ENCODE measurements around the gene FAM83C.

The FAM83C gene

DNA sequence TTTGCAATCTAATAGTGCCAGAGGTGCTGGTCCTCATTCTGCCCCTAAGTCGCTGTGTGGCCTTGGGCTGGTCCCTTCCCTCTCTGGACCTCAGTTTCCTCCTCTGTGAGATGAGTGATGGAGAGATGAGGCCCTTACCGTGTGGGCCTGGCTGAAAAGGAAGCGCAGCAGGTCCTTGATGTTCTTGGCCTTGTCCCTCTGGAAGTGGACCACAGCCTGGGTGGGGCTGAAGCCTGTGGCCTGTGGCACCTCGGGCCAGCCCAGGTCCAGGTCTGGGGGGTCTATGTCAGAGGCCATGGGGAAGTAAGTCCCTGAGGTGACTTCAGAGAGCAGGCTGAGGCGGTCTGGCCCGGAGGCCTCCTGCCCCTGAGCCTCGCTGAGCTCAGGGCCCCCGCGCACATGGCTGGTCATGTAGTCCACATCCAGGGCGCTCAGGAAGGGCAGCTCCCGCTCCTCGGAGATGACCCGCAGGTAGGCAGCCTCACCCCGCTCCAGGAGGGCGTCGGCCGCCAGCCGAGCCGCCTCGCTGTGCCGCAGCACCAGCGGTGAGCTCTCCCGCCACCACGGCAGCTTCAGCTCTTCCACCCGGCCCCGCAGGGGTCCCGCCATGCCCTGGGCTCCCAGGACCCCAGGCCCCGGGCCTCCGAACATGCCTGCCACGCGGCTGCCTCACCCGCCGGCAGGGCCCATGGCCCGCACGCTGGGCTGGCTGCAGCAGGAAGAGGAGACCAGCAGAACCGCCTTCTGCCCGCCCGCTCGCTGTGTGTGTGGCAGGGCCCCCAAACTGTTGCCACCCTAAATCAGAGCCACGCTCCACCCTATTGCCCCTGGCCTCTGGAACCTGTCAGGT is at the start of gene FAM83C:
Gene FAM83C, minus strand, starts transcription at position 772 of the 850 bp plus-strand sequence. Its CDS starts 121 bp downstream, at position 651.
- TF ChIP-seq, protein P1, sequence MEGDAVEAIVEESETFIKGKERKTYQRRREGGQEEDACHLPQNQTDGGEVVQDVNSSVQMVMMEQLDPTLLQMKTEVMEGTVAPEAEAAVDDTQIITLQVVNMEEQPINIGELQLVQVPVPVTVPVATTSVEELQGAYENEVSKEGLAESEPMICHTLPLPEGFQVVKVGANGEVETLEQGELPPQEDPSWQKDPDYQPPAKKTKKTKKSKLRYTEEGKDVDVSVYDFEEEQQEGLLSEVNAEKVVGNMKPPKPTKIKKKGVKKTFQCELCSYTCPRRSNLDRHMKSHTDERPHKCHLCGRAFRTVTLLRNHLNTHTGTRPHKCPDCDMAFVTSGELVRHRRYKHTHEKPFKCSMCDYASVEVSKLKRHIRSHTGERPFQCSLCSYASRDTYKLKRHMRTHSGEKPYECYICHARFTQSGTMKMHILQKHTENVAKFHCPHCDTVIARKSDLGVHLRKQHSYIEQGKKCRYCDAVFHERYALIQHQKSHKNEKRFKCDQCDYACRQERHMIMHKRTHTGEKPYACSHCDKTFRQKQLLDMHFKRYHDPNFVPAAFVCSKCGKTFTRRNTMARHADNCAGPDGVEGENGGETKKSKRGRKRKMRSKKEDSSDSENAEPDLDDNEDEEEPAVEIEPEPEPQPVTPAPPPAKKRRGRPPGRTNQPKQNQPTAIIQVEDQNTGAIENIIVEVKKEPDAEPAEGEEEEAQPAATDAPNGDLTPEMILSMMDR (IDR thresholded peaks at IDR 0.05), result no peak

DNA sequence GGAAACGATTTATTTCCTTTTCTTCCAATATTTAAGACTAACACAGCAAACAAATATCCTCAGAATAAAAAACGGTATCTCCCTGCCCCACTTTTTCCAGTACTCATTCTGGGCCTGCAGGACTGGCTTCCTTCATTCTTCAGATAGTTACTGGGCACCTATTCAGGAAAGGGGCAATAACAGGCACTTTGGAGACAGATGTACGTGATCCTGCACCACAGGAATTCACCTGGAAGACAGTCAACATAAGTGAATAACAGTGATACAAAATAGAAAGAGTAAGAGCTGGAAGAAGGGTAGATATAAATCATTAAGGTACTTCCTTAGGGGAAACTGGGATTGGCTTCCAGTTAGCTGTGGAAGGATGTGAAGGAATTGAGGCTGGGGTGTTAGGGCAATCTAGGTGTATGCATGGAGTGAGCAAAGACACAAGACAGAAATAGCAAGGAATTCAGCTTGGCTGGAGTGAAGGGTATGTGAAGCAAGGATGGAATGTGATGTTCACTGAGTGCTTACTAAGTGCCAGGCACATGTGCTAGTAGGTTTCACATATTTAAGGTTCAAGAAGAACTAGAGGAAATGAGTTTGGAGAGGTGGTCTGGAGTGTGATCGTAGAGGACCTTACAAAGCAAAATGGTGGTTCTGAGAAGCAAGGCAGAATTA is 49.3 kb upstream of the FAM83C start:
- TF ChIP-seq, protein P1 (IDR thresholded peaks at IDR 0.05), result no peak

GRCh38 chr20:35340436-35340835 is 48.2 kb upstream of the FAM83C start:
- TF ChIP-seq, protein P1 (IDR thresholded peaks at IDR 0.05), result no peak

- TF ChIP-seq, protein P1 (IDR thresholded peaks at IDR 0.05), result no peak
Observed at GRCh38 chr20:35339636-35340035, 47.4 kb upstream of the FAM83C start.

DNA sequence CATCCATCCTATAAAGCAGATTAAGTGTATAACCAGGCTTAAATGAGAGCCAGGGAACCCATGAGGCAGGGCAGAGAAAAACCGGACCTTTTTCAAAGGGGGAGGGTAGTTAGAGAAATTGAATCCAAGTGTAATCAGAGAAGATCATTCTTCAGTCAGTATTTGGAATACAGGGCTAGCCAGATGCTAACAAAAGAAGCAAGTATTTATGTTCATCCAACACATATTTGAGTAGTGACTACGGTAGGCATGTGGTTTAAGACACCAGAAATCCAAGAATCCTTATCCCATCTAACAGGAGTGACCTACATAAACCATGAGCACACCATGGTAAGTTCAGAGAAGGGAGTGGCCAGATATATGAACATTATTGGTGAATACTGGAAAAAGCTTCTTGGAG is 46.8 kb upstream of the FAM83C start:
- TF ChIP-seq, protein P1 (IDR thresholded peaks at IDR 0.05), result no peak

DNA sequence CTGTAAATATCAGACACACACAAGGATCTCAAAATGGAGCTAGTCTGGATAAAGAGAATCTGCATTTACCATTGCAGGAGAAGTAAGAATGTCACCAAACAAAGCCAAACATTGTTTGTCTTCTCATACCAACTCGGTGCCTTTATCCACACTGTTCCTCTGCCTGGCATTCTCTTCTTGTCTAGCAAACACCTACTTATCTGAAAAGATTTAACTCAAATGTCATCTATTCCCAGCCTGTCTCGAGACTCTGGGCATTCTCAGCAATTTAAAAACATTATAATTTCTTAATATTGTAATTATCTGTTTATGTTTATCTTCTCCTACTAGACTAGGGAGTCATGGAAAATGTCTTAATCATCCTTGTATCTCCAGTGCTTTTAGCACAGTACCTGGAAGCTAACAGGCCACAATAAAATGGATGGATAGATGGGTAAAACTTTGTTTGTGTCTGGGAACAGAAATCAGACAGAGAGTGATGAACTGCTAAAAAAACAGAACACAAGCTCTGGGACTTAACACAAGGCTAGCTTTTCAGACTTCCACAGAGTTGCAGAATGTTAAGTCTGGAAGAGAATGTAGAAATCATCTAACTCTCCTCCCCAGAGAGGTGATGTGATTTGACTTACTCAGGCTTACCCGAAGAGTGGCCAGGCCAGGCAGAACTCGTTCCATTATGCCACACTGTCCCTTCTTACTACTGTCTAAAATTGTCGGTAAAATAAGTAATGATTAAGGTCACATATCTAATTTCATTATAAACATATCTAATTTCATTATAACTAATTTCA is 42.3 kb upstream of the FAM83C start:
- TF ChIP-seq, protein P1 (IDR thresholded peaks at IDR 0.05), result no peak

- TF ChIP-seq, protein P1 (IDR thresholded peaks at IDR 0.05), result no peak
Observed at GRCh38 chr20:35333606-35334005, 41.4 kb upstream of the FAM83C start.
